HPDE6-E6E7 (cell line): Measurements from ENCODE around the gene MYO7B.

Experiments used
- DNase-seq: peaks from one replicate; pipeline ENCODE4 v3.0.0; 2011; ENCODE audit warnings: missing footprints; ENCODE audit errors: extremely low spot score

Gene MYO7B

DNA sequence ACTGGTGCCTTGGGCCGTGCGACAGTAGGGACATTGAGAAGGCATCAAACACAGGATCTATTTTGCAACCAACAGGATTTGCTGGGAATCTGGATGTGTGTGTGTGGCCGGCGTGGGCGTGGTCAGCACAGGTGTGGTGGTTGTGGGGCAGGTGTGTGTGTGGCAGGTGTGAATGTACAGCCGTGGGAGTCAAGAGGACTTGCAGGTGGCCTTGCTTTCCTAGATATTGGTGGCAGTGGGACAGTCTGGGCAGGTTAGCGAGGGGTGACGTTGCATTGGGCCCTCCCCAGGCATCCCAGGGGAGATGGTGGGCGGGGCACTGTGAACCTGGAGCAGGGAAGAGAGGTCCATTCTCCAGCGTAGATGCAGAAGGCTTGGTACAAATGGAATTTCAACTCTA is 143.0 kb downstream of the MYO7B start:
- DNase-seq: no peak

DNA sequence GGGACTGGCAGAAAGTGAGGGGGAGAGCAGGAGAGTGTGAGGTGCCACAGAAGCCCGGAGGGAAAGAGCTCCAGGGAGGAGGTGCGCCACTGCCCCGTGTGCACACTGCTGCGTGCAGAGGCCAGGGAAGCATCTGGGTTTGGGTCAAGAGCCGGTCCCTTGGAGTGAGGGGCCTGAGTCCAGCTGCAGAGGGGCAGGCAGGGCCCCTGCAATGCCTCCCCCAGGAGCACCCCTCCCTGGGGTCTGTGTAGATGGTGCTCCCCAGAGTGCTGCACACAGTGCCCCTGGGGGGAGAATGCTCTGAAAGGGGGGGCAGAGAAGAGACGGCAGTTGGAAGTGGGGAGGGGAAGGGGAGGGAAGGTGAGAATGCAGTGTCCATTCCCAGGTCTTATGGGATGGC is 143.5 kb downstream of the MYO7B start:
- DNase-seq: no peak

DNA sequence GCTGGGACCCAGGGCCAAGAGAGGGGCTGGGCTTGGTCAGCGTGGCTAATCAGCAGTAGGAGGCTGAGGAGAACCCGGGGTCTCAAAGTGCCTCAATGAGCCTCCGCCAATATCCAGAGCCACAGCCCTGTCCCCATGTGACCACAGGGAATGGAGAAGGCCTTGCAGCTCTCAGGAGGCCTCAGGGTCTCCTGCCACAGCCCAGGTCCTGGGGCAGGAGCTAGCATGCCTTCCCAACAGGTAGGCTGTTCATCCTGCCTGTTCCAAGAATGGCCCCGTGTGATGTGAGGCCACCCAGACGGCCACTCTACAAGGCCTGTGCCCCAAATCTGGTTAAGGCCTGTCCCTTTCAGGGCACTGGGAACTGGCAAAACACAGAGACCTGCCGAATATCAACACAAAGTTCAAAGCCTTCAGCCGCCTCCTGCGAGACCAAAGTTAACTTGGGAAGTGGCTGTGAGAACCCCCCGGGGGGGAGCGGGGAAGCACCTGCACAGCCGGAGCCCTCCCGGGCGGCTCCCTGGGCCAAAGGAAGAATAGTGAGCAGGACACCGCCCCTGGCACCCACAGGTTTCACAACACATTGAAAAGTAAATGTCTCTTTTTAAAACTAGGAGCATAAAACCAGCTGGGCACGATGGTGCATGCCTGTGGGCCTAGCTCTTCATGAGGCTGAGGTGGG is 144.3 kb downstream of the MYO7B start:
- DNase-seq: no peak

DNA sequence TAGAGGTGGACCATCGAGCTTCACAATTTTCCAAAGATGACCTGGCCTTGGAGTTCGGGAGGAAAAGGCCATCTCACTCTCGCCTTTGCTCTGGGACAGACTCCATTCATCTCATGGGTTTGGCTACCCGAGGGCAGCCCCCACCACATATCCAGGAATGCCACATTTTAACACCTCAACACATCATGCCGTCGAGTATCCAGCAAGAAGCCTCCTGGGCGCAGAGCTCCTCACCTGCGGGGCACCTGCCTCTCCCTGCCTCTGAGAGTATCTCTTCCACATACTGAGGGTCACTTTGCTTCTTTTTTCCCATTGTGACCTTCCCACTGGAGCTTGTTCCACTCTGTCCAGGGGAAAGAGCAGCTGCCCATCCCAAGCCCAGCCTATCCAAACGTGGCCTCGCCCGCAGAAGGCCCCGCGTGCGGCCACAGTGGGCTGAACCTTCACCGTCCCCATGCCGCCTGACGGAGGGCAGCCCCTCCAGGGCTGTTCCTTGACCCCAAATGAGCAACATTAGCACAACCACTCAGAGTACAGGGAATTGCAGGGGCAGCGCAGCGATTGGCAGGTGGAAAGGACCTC is 145.3 kb downstream of the MYO7B start:
- no peak for DNase-seq

DNA sequence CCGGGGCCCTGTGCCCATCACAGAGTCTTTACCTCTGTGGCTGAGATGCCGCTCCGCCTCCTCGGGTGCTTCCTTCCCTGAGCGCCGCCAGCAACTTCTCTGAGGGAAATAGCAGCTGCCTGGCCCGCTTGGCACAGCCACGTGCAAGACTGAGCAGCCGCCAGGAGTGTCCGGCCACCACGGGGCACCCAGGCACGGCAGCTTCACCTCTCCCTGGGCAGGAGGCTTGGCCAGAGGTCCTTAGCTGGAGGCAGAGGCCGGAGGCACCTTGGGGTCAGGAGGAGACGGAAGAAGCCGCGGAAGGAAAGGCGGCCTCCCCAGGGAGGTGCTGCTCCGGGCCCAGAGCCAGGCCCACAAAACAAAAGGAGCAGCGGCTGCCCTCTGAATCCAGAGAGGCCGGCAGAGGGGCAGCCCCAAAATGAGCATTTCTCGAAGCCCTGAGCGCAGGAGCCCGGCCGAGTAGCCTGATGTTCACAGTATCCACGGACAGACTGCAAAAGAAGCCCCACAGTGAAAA is 145.9 kb downstream of the MYO7B start:
- DNase-seq: no peak

DNA sequence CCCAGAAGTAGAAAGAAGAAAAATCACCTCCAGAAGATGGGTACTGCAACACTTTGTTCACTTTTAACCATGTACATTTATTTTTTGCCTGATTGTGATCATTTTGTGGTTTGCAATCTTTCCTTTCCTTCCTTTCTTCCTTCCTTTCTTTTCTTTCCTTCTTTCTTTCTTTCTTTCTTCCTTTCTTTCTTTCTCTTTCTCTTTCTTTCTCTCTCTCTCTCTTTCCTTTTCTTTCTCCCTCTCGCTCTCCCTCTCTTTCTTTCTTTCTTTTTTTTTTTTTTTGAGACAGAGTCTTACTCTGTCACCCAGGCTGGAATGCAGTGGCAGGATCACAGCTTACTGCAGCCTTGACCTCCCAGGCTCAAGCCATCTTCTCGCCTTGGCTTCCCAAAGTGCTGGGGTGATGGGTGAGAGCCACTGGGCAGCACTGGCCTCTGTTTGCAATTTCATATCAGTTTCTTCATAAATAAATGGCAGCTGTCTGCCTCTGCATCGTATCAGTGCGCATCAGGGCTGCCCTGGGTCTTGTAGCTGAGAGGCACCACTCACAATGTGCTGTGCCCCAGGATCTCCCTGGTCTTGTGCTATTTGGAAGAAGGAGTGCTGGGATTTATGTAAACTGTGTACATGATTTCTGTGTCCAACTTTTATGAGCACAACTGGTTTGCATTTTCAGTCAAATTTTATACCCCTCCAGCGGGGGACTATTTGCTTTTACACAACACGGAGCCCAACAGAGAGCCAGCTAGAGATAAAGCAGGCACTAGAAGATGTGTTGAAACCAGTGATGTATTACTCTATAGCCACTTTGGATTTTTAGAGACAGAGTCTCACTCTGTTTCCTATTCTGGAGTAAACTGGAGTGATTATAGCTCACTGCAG is 146.7 kb downstream of the MYO7B start:
- DNase-seq: no peak

DNA sequence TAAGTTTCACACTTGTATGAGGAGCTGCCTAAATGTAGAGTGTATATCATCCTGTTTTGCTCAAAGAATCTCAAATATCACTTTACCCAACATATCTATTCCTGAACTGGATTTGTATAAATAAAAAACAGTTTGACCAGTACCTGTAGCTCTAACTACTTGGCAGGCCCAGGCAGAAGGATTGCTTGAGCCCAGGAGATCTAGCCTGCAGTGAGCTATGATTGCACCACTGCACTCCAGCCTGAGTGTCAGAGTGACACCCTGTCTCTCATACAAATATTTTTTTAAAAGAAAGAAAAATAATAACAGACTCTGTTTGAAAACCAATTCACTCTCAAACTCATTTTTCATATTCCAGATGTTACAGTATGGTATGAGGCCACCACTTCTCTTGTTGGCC is 147.6 kb downstream of the MYO7B start:
- no peak for DNase-seq

DNA sequence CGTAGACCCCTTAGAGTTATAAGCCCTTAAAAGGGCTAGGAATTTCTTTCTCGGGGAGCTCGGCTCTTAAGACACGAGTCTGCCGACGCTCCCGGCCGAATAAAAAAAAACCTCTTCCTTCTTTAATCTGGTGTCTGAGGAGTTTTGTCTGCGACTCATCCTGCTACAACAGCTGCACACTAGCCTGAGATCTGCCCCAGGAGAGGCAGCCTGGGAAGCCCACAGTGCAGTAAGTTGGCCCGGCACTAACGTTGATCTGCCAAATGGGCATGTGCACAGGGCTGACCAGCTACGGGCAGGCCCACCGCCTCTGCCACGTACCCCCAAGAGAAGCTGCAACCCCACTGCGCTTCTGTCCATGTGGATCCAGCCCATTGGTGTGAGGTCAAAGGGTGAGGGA is 148.3 kb downstream of the MYO7B start:
- DNase-seq: no peak

DNA sequence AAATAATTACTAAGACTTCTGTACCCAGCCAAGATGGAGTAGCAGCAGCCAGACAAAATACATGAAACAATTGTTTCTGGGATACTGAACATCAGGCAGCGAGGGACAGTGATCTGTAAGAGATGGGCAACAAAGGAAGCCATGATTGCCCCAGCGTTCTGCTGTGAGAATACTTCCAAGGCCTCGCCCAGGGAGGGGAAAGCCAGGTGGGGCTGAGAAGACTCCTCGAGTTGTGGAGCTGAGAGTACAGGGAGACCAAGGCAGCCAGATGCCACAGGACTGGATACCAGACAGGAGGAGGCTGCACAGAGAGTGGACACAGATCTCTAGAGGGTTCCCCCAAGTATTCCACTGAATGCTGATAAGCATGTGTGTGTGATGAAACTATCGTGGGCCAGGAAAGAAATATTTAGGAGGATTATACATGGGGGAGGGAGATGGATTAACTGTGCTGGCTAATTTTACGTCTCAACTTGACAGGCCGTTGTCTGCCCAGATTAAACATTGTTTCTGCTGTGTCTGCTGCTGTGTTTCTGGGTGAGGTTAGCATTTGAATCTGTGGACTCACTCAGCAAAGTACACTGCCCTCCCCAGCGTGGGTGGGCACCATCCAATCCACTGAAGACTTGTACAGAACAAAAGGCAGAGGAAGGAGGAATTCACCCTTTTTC is 150.1 kb downstream of the MYO7B start:
- no peak for DNase-seq
